ENCODE results near the gene CLMN.

CLMN gene

DNA sequence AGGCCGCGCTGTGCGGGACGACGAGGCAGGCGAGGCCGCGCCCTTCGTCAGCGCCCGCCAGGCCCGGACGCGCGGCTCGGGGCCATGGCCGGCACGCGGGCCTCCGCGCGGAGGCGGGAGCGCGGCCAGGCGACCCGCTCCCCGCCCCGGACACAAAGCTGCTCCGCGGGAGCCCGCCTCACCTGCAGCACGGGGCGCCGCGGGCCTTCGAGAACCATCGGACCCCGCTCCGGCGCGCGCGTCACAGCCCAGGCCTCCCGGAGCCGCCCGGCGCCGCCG lies 162.7 kb downstream of the CLMN start:
- no peaks in the 10 kb centered on the region for H3K9me3 ChIP-seq (ENCODE audit: low read length)
- peak overlapping the region; percentile 84 for H3K9ac ChIP-seq (ENCODE audit: low read length)
- peak overlapping the region; percentile 76 for H3K4me3 ChIP-seq (ENCODE audit: low read depth, low read length, poor library complexity, severe bottlenecking)
- TF ChIP-seq, protein P1, sequence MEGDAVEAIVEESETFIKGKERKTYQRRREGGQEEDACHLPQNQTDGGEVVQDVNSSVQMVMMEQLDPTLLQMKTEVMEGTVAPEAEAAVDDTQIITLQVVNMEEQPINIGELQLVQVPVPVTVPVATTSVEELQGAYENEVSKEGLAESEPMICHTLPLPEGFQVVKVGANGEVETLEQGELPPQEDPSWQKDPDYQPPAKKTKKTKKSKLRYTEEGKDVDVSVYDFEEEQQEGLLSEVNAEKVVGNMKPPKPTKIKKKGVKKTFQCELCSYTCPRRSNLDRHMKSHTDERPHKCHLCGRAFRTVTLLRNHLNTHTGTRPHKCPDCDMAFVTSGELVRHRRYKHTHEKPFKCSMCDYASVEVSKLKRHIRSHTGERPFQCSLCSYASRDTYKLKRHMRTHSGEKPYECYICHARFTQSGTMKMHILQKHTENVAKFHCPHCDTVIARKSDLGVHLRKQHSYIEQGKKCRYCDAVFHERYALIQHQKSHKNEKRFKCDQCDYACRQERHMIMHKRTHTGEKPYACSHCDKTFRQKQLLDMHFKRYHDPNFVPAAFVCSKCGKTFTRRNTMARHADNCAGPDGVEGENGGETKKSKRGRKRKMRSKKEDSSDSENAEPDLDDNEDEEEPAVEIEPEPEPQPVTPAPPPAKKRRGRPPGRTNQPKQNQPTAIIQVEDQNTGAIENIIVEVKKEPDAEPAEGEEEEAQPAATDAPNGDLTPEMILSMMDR (IDR thresholded peaks at IDR 0.05; ENCODE audit: low read length), result no peak
- no peak for TF ChIP-seq EZH2 (IDR thresholded peaks at IDR 0.05; ENCODE audit: borderline replicate concordance, low read length)
- H3K36me3 ChIP-seq (ENCODE audit: insufficient read depth, low read length), result peaks cover 3% of the 10 kb centered on the region; the same call in 1 of the 2 replicates
- no peaks in the 10 kb centered on the region for H3F3A ChIP-seq (ENCODE audit: insufficient read depth, low read length)
- H3K9me2 ChIP-seq (ENCODE audit: low read depth, low read length), result no peaks in the 10 kb centered on the region
- H3K27ac ChIP-seq (ENCODE audit: low read depth, low read length, poor library complexity, severe bottlenecking), result no peak overlapping the region
- H3K79me2 ChIP-seq (ENCODE audit: insufficient read depth, low read length), result peaks cover 46% of the 10 kb centered on the region
- H2AFZ ChIP-seq (ENCODE audit: low read length), result no peak overlapping the region
- no peaks in the 10 kb centered on the region for H3K27me3 ChIP-seq (ENCODE audit: insufficient read depth, low read length)
- no peaks in the 10 kb centered on the region for H4K20me1 ChIP-seq (ENCODE audit: insufficient read depth, low read length)
- peak overlapping the region; percentile 96 for H3K4me2 ChIP-seq (ENCODE audit: low read length)
- peaks cover 30% of the 10 kb centered on the region for H3K4me1 ChIP-seq (ENCODE audit: insufficient read depth, low read length, severe bottlenecking)

DNA sequence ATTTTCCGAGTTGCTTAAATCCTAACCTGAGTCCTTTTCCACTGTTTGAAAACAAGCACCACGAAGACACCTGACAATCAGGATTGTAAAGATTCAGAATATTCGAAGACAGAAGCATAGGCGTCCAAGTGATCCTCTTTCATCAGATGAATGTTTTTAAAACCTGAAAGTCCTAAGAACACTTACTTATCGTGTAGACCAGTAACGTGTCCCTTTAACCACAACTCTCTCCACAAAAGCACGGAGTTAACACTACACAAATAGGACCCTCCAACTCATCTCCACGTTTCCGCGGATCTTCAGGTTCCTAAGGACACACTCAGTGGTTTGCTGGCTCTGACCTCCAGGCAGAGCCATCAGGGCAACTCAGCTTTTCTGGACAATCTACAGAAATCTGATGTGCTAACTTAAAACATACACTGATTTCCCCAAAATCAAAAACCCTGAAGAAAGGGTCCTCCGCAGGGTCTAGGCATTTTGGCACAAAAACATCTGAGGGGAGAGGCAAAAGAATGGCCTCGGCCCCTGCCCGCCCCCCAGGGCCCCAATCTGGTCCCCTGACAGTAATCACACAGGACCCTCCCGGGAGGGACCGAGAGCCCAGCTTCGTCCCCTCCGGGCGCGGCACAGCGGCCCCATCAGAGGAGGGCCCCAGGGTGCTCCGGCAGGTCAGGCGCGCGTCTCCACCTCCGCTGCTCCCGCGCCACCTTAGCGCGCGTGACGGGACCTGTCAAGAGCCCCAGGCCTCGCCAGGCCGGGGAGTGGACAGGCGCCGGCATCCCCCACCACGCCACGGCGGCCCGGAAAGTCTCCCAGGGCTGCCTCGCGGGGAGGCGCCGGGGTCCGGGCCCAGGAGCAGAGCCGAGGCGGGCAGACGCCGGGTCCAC lies 163.3 kb downstream of the CLMN start:
- Histone ChIP-seq H3K9me2 (ENCODE audit: low read depth, low read length) (no peaks in the 10 kb centered on the region), H3K36me3 (ENCODE audit: insufficient read depth, low read length) (0 out of 2 replicates have a peak, but pooled peaks cover 3% of the 10 kb centered on the region), H3K4me1 (ENCODE audit: insufficient read depth, low read length, severe bottlenecking) (peaks cover 31% of the 10 kb centered on the region), H3K9me3 (ENCODE audit: low read length) (no peaks in the 10 kb centered on the region), H3K27me3 (ENCODE audit: insufficient read depth, low read length) (no peaks in the 10 kb centered on the region), H4K20me1 (ENCODE audit: insufficient read depth, low read length) (no peaks in the 10 kb centered on the region), H3F3A (ENCODE audit: insufficient read depth, low read length) (no peaks in the 10 kb centered on the region), H3K4me2 (ENCODE audit: low read length) (peak overlapping the region; percentile 96), H3K4me3 (ENCODE audit: low read depth, low read length, poor library complexity, severe bottlenecking) (peak overlapping the region; percentile 76), H3K79me2 (ENCODE audit: insufficient read depth, low read length) (peaks cover 52% of the 10 kb centered on the region), H3K9ac (ENCODE audit: low read length) (peak overlapping the region; percentile 84), H3K27ac (ENCODE audit: low read depth, low read length, poor library complexity, severe bottlenecking) (peak overlapping the region; percentile 19), H2AFZ (ENCODE audit: low read length) (no peak overlapping the region)
- no peak for TF ChIP-seq EZH2 (IDR thresholded peaks at IDR 0.05; ENCODE audit: borderline replicate concordance, low read length)
- TF ChIP-seq, protein P1 (IDR thresholded peaks at IDR 0.05; ENCODE audit: low read length), result no peak

DNA sequence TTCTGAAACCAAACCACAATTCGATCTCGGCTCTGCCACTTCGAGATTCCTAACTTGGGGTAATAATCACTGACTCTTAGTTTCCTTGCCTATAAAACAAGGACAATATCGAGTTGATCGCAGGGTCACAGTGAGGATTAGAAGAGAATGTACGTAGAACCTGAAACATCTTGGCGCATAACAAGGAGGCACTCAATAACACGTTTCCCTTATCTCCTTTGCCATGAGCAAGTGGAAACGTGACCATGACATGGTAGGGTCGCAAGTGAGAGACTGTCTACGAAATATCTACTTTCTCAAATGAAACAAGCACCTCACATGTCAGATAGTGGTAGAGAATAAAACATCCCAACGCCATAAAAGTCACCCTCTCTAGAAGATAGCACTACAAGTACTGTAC lies 164.7 kb downstream of the CLMN start:
- Histone ChIP-seq H3K36me3 (ENCODE audit: insufficient read depth, low read length) (0 out of 2 replicates have a peak, but pooled peaks cover 3% of the 10 kb centered on the region), H4K20me1 (ENCODE audit: insufficient read depth, low read length) (no peaks in the 10 kb centered on the region), H3F3A (ENCODE audit: insufficient read depth, low read length) (no peaks in the 10 kb centered on the region), H3K9ac (ENCODE audit: low read length) (no peak overlapping the region), H2AFZ (ENCODE audit: low read length) (no peak overlapping the region), H3K9me2 (ENCODE audit: low read depth, low read length) (no peaks in the 10 kb centered on the region), H3K27ac (ENCODE audit: low read depth, low read length, poor library complexity, severe bottlenecking) (no peak overlapping the region), H3K4me1 (ENCODE audit: insufficient read depth, low read length, severe bottlenecking) (peaks cover 39% of the 10 kb centered on the region), H3K4me3 (ENCODE audit: low read depth, low read length, poor library complexity, severe bottlenecking) (peak overlapping the region; percentile 76), H3K9me3 (ENCODE audit: low read length) (no peaks in the 10 kb centered on the region), H3K27me3 (ENCODE audit: insufficient read depth, low read length) (no peaks in the 10 kb centered on the region), H3K79me2 (ENCODE audit: insufficient read depth, low read length) (peaks cover 65% of the 10 kb centered on the region), H3K4me2 (ENCODE audit: low read length) (peak overlapping the region; percentile 96)
- TF ChIP-seq EZH2 (IDR thresholded peaks at IDR 0.05; ENCODE audit: borderline replicate concordance, low read length), result no peak
- TF ChIP-seq, protein P1 (IDR thresholded peaks at IDR 0.05; ENCODE audit: low read length), result no peak
